ENCODE data around the gene FOXP4.

FOXP4 gene

GRCh38 chr6:41586252-41587007 lies 40.2 kb downstream of the FOXP4 start:
- DNase-seq, result no peak

GRCh38 chr6:41587131-41587879 lies 41.1 kb downstream of the FOXP4 start:
- no peak for DNase-seq

GRCh38 chr6:41588111-41588510 lies 41.9 kb downstream of the FOXP4 start:
- no peak for DNase-seq

- no peak for DNase-seq
Observed at GRCh38 chr6:41589223-41589622, 43.0 kb downstream of the FOXP4 start.

- no peak for DNase-seq
Observed at GRCh38 chr6:41589636-41590622, 43.7 kb downstream of the FOXP4 start.

GRCh38 chr6:41591122-41591521 lies 44.9 kb downstream of the FOXP4 start:
- DNase-seq, result no peak

GRCh38 chr6:41591859-41592502 lies 45.8 kb downstream of the FOXP4 start:
- peak; percentile 85 for DNase-seq

- no peak for DNase-seq
Observed at GRCh38 chr6:41593406-41593805, 47.2 kb downstream of the FOXP4 start.

- DNase-seq, result no peak
Observed at GRCh38 chr6:41593839-41594238, 47.7 kb downstream of the FOXP4 start.

- no peak for DNase-seq
Observed at GRCh38 chr6:41594326-41594725, 48.1 kb downstream of the FOXP4 start.

- DNase-seq, result no peak
Observed at GRCh38 chr6:41594766-41595165, 48.6 kb downstream of the FOXP4 start.

- DNase-seq, result no peak
Observed at GRCh38 chr6:41595166-41595565, 49.0 kb downstream of the FOXP4 start.

GRCh38 chr6:41596096-41596685 lies 50.0 kb downstream of the FOXP4 start:
- DNase-seq, result no peak

GRCh38 chr6:41596807-41597206 lies 50.6 kb downstream of the FOXP4 start:
- no peak for DNase-seq

GRCh38 chr6:41597246-41598000 lies 51.2 kb downstream of the FOXP4 start:
- no peak for DNase-seq

GRCh38 chr6:41598670-41599014 lies 52.5 kb downstream of the FOXP4 start:
- DNase-seq, result no peak

- no peak for DNase-seq
Observed at GRCh38 chr6:41599015-41599851, 53.1 kb downstream of the FOXP4 start.

GRCh38 chr6:41599852-41600445 lies 53.8 kb downstream of the FOXP4 start:
- DNase-seq, result no peak

GRCh38 chr6:41600499-41601247 lies 54.5 kb downstream of the FOXP4 start:
- DNase-seq, result no peak

- no peak for DNase-seq
Observed at GRCh38 chr6:41601248-41601549, 55.0 kb downstream of the FOXP4 start.

All from 8988T (cell line).